ENCODE data around the gene FSHB.
"Not testable (repeated sequence)": the region's sequence is repeated elsewhere in the genome, so short reads cannot be mapped to it uniquely, and the experiment has no call there.

The FSHB gene

DNA sequence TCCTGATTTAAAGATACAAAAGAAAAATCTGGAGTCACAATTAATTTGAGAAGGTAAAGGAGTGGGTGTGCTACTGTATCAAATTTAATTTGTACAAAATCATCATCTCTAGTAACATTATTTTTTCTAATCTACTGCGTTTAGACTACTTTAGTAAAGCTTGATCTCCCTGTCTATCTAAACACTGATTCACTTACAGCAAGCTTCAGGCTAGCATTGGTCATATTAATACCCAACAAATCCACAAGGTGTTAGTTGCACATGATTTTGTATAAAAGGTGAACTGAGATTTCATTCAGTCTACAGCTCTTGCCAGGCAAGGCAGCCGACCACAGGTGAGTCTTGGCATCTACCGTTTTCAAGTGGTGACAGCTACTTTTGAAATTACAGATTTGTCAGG is at the start of gene FSHB:
Gene FSHB, plus strand, starts transcription at position 301 of the 400 bp plus-strand sequence. CDS start 889 bp downstream, outside the sequence.
- DNase-seq (ENCODE audit: low read depth in 2 of 2), result no peak

GRCh38 chr11:30186748-30187147 is 44.1 kb upstream of the FSHB start:
- DNase-seq (ENCODE audit: low read depth in 2 of 2), result no peak

DNA sequence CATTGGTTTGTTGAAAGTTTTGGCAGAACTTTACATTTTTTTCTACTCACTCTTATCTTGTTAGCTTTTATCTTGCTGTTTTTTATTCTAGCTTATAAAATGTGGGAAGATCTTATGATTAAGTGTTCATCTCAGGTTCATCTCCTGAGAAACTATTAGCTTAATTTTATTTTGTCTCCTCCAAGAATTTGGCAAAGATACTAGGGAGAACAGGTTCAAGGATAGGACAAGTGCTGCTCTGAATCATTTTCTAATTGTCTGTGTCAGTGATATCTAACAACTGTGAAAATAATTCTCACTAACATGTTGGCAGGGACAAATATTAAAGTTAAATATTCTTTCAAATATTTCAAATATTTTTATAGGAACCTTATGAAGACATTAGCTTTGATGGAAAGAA is 38.2 kb upstream of the FSHB start:
- no peak for DNase-seq (ENCODE audit: low read depth in 2 of 2)

GRCh38 chr11:30196400-30197206 is 34.2 kb upstream of the FSHB start:
- no peak for DNase-seq (ENCODE audit: low read depth in 2 of 2)

GRCh38 chr11:30197869-30198268 is 32.9 kb upstream of the FSHB start:
- no peak for DNase-seq (ENCODE audit: low read depth in 2 of 2)

- not testable (repeated sequence) for DNase-seq (ENCODE audit: low read depth in 2 of 2)
Observed at GRCh38 chr11:30202989-30203388, 27.8 kb upstream of the FSHB start.

DNA sequence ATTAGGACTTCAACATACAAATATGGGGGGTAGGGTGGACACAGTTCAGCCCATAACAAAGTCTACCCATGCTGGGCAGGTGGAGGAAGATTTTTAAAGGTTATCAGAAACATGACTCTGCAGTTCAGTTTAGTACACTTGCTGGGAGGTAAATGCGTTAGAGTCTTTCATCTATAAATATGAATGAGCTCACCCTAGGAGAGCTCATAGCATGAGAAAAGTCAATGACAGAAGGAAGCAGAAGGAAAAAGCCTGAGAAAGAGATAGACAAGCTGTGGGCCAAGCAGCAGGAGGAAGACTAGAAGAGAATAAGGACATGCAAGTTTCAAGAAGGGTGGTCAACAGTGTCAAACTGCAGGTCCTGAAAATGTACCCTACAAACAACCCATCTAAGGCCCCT is 27.0 kb upstream of the FSHB start:
- no peak for DNase-seq (ENCODE audit: low read depth in 2 of 2)

DNA sequence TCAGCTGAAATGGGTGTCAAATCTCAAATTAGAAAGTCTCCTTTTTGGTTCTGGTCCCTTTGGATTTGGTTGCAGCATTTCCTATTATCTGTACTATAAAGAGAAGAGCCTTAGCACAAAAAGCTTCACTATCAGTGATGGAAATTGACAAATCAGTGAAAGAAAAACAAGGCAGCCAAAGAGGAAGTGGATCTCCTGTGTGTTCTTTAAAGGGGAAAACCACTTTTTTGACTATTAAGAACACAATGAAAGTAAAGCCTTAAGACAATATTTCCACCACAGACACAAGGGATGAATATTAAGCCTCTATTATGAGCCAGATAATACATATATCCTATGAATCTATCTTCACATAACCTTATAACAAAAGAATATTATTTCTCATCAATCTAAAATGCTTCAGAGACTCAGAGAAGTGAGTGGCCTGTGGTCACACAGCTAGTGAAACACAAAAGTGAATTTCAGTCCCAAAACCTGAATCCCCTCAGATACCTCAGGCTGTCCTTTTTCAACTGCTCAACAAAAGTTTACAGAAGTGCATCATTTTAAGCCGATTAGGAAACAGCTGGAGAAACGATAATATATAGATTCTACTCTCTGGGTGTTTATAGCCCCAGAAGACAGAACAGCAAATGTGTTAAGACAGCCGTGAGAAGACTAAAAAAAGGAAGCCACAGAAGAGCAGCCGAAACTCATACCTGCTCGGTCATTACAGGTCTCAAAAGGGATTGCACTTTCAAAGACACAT is 24.4 kb upstream of the FSHB start:
- DNase-seq (ENCODE audit: low read depth in 2 of 2), result no peak

GRCh38 chr11:30210357-30210756 is 20.5 kb upstream of the FSHB start:
- DNase-seq (ENCODE audit: low read depth in 2 of 2), result no peak

DNA sequence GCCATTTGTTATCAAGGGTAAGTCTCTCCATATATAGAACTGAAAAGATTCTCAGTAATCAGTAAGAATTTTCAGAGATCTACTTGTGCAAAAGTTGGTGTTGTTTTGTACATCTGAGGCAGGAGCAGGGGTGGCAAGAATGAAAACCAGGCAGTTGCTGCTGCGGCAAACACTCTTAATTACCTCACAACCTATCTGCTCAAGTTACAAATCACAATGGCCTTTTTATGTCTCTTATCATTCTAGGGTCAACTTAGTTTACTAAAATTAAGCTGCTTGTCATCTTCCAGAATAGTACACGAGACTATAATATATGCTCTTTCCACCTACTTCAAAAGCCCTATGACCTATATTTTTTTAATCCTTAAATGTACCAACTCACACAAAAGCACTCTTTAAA is 14.3 kb upstream of the FSHB start:
- no peak for DNase-seq (ENCODE audit: low read depth in 2 of 2)

DNA sequence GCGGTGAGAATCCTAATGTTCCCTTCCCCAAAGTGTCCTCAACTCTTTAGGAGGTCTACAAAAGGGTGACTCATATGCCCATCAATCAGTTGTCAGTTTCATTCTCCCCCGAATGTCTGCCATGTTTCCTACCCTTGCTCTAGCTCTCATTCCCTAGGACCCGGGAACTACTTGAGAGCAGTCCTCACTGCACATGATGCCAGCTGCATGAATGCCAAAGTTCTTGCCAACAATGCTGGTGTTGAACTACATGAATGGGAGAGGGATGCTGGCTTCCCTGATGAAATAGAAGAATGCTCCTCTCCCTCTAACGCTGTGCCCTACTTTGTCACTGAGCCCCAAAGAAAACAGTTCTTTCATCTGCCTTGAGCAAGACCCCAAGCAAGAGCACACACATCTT is 12.5 kb upstream of the FSHB start:
- no peak for DNase-seq (ENCODE audit: low read depth in 2 of 2)

GRCh38 chr11:30225642-30226041 is 5.2 kb upstream of the FSHB start:
- DNase-seq (ENCODE audit: low read depth in 2 of 2), result no peak

DNA sequence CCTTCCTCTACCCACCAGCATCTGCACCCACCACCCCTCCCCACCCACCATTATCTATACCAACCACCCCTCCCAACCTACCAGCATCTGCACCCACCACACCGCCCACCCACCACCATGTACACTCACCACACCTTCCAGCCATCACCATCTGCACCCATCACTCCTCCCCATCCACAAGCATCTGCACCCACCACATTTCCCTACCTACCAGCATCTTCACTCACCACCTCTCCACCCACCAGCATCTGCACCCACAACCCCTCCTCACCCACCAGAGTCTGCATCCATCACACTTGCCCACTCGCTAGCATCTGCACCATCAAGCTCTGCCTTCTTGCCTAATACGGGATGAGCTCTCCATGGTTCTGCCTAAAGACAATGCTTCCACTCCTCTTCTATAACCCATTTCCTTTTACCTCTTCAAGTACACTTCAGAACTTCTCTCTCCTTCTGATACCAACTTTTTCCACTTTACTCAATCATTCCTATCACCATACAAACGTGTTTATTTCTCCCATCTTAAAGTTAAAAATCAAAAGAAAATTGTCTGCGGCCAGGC is 2.4 kb upstream of the FSHB start:
- DNase-seq (ENCODE audit: low read depth in 2 of 2), result no peak

- no peak for DNase-seq (ENCODE audit: low read depth in 2 of 2)
Observed at GRCh38 chr11:30239025-30239424, 8.2 kb downstream of the FSHB start.

DNA sequence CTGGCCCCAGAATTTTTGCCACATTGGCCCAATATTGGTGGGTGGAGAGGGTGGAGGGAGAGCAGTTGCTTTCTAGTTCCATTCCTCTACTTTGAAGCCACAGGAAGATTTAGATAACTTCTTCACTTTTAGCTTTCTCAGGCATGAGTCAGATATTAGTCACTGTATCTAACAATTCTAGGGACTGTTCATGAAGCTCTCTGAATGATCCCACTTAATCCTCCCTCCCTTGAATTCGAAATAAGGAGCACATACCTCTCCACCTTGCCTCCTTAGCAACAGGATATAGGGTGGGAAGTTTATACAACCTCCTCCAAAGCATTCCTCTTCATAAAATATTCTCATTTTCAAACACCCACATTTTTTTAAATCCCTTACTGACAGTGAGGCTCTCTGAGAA is 13.5 kb downstream of the FSHB start:
- no peak for DNase-seq (ENCODE audit: low read depth in 2 of 2)

DNA sequence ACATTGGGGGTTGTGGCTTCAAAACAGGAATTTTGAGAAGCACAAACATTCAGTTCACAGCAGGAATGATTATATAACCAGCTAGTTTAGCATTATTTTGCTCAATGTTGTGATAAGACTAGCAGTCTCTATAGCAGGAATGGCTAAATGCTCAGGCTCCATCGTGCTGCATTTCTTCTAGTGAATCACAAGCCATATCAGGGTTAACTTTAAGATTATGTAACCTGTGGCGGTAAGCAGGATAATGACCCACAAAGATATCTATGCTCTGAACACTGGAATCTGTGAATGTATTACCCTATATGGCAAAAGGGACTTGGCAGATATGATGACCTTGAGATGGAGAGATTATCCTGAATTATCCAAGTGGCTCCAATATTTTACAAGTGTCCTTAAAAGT is 14.8 kb downstream of the FSHB start:
- DNase-seq (ENCODE audit: low read depth in 2 of 2), result no peak

DNA sequence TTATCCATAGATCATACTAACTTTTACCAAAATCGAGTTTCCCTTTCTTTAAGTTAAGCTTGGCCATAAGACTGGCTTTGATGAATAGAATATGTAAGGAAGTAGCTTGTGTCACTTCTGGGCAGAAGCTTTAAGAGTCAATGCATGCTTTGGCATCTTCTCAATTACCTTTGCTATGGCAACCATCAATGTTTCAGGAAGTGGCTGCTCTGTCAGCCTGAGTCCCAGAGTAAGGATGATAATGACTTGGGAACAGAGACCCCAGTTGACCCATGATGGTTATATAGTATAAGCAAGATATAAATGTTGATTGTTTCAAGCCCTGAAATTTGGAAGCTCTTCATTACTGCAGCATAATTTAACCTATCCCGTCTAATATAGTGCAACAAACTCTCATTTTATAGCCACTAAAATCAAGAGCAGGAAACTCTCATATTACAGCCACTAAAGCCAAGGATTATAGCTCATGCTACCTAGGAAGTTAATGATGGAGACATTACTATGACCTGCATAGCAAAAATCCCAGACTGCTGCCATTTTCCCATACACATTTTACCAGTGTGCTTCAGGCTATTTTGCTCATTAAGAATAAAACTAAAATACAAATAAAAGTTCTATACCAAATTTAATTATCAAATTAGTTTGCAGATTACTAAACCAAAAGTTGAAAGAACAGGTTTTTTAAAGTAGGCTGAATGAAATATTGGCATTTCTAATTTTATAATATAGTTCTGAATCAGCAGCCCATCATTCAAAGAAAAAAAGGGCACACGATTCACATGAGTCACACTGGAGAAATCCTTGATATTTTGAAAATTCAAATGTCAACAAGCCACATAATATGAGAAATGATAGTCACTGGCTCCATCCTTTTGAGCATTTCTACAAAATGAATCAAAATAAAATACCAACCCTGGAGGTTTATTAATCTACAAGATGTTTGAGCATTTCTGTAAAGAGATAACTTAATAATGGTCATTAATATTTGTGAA is 23.8 kb downstream of the FSHB start:
- no peak for DNase-seq (ENCODE audit: low read depth in 2 of 2)

GRCh38 chr11:30255637-30256036 is 24.8 kb downstream of the FSHB start:
- no peak for DNase-seq (ENCODE audit: low read depth in 2 of 2)

- DNase-seq (ENCODE audit: low read depth in 2 of 2), result no peak
Observed at GRCh38 chr11:30257058-30257457, 26.2 kb downstream of the FSHB start.

- DNase-seq (ENCODE audit: low read depth in 2 of 2), result no peak
Observed at GRCh38 chr11:30258679-30259078, 27.9 kb downstream of the FSHB start.

DNA sequence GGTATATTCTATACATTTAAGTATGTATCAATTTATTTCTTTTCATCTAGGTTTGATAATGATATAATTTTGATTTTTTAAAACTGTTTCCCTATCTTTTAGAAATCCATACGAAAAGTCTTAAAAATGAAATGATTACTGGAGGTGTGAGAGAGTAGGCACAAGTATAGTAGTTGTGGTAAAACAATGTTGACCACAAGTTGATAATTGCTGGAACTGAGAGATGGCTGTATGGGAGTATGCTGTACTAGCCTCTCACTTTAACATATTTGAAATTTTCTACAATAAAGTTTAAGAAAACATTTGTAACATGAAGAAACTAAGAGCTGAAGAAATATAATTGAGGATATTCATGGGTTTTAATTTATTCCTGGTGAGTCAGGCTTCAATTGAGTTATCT is 30.0 kb downstream of the FSHB start:
- no peak for DNase-seq (ENCODE audit: low read depth in 2 of 2)

DNA sequence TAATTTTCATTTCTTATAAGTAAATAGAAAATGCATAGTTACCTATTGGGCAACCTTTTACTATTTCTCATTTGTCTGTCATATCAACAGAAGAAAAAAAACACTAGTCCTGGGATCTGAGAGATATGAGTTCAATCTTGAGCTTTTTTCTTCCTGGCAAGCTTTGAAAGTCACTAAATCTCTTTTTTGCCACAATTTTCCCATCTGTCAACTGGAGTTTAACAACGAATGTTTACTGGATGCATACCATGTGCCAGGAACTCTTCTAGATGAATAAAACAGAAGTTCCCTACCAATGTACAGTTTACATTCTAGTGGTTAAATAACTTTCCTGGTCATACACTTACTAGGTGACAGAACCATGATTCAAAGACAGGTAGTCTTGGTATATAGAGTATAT is 31.0 kb downstream of the FSHB start:
- DNase-seq (ENCODE audit: low read depth in 2 of 2), result no peak

Data from activated CD8-positive, alpha-beta memory T cell treated with anti-CD3 and anti-CD28 coated beads for 4 hours (primary cell).